ENCODE data around the gene ANKS1B.
"Not testable (repeated sequence)": the region's sequence is repeated elsewhere in the genome, so short reads cannot be mapped to it uniquely, and the experiment has no call there.

ANKS1B gene

DNA sequence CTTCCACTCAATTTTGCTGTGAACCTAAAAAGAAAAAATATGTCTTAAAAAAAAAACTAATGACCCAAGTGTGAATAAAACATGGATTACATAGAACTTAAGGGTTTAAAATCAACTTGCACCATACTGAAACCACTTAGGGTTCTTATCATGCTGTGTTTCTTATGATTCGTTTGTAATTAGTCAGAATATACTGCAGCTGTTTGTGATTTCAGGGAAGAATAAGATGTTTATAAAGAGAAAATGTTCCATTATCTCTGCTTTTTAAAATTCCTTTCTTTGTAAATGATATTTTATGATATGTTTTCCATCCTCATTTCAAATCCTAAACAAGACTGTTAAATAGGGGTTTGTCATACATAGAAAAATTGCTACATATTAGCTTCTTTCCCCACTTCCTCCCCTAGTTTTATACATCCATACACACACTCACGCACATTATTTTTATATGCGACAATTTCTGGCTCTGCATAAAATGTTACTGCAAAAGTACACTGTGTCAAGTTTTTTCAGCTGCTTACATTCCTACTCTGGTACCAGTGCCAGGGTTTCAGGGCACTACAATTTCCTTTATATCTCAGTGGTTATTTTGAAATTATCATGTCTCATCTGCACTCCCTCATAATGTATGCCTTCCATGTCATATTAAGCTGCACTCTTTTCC, 612.3 kb downstream of the ANKS1B start:
- DNase-seq (ENCODE audit: low read depth), result no peak

DNA sequence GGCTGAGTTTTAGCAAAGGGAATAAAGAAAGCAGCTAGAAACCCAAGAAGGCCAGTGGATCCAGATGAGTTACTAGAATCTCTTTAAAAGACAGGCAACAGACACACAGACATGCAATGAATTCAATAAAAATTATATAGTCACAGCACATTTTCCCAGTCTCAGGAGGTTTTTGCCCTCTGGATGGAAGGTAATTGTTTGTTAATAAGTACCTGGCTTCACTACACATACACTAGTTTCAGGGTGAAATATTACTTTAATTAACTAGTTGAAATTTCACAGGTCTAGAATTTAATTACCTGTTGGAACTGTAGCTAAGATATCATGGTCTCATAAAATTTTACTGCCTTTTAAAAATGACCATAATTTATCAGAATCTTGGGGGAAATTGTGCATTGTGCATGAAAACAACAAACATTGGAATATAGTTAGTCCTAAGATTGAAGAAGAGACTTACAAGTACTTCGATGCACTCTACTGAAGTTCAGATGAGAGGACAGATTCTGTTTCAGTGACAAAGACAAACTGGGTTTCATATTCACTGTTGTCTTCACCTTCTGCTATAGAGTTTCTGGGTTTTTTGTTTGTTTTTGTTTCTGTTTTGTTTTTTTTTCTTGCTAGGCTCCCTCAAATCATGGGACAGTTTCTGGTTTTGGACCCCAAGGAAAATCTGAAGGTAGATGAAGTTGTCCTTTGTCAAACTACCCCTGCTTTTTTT, 614.2 kb downstream of the ANKS1B start:
- no peak for DNase-seq (ENCODE audit: low read depth)

DNA sequence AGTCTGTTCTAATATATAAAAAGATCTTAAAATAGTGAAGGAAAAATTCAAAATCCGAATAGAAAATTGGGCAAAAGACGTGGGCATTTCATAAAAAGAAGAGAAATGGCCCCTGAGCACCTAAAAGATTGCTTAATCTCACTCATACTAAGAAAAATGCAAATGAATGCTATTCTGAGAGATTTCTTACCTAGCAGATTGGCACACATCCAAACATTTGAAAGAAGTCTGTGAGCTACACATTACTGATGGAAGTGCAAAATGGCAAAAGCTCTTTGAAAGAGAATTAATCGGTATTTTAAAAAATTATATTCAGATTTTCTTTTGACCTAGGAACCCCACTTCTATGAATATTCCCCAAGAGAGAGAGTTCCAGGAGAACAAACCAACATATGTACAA, 617.6 kb downstream of the ANKS1B start:
- no peak for DNase-seq (ENCODE audit: low read depth)

DNA sequence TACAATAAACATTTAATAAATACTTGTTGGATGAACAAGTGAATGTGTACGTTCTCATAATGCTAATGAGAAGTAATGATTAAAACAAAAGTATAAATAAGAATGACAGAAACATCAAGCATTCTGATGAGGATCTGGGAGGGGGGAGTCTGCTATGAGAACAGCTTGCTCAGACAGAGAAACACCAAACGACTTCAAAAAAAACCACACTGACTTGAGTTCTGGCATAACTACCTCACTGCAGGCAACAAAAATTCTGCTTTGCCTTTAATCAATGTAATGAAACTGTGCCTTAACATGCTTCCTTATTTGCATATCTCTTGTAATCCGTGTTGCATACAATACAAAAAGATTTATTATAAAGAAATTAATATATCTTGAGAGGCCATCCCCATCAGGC, 632.5 kb downstream of the ANKS1B start:
- DNase-seq (ENCODE audit: low read depth), result no peak

DNA sequence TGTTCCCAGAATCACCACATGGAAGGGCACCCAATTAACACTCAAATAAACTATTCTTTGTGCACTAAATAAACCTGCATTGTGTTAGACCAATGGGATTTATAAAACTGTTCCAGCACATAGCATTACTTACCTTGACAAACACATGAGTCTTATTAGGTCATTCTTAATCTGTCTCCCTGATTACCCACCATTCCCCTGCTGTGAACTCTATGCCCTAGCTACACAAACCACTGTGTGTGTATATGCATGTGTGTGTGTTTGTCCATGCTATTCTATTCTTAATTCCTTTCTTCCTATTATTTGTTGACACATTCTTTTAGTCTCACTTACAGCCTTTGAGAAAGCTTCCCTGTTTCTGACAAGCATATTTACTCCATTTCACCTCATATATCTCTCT, 640.8 kb downstream of the ANKS1B start:
- DNase-seq (ENCODE audit: low read depth), result no peak

DNA sequence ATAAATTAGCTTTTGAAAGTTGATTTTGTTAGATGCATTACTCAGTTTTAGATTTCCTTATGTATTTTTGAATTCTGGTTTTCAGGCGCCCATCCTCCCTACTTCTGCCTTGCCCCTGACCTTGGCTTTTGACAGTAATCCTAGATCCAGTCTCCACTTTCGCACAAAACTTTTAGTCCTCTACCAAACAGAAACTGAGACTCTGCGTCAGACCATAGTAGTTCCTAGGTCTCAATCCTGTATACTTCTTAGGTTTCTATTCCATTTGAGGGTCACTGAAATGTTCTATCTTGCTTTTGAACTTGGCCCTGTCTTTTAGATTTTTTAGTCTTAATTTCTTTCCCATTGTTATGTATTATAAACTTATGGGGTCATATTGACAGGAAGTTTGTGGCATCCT, 645.1 kb downstream of the ANKS1B start:
- DNase-seq (ENCODE audit: low read depth), result no peak

DNA sequence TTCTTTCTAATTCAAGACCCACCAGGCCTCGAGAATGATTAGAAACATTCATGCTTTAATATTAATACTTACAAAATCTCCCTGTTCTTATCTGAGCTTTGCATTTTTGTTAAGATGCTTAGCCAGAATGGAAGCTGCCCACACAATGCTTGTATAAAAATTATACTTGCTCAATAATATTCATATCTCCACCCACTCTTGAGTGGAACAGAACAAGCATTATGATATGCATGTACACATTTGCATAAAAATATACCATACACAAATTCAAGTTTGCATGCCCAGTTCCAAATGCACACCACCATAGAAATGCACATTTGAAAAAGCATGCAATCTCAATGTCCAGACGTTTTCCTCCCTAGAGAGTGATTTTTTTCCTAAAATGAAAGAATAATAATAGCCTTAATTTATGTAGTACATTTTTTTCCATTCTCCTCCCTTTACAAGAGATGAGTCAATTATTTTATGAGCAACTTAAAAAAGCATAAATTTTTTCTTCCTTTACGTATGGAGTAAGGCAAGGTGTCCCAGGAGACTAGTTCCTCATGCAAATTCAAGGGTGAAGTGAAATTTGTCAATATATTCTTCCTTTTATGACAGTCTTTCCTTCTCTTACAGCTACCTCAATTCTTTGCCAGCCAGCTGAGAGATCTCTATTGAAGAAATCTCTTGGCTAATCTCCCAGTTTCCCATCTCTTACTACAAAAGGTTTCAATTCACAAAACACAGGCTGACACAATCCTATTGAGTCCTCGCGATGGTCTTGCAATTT, 650.3 kb downstream of the ANKS1B start:
- no peak for DNase-seq (ENCODE audit: low read depth)

DNA sequence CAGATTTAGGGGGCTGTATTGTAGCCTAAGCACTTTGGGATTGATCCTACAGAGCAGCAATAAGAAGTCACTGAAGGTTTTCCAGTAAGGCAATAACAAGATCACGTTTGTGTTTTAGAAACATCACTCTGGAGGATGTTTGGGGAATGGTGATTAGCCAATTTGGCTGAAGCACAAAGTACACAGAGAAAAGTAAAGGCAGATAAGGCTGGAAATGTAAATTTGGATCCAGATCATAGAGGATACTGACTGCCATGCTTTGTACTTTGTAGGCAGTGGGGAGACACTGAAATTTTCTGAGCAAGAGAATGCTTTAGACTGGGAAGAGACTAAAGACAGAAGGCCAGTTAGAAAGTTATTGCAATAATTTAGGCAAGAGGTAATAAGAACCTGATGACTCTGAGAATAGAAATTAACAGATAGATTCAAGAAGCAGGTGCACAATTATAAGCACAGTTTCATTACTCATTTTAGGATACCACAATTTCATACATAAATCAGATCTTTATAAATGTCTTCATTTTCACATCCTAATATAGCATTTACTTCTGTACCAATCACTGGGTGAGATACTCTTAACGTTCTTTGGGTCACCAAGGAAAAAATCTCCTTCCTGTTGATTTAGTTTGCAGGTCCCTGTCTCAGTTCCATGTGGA, 651.7 kb downstream of the ANKS1B start:
- DNase-seq (ENCODE audit: low read depth), result no peak

DNA sequence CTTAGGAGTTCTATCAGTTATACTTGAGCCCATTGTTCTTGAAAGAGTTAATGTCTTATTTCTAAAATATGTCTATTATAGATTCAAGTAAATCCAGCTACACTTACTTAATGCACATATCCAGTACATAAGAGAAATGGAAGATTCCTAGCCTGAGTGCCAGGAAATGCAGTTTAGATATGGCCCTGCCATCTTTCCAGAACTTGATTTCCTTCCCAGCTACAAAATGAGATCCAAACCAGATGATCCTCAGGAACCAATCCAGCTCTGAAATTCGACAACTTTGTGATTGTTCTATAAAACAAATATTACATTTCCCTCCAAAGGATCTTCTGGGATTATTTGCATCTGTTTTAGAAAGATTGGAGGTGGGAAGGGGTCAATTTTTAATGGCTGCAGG, 654.5 kb downstream of the ANKS1B start:
- no peak for DNase-seq (ENCODE audit: low read depth)

DNA sequence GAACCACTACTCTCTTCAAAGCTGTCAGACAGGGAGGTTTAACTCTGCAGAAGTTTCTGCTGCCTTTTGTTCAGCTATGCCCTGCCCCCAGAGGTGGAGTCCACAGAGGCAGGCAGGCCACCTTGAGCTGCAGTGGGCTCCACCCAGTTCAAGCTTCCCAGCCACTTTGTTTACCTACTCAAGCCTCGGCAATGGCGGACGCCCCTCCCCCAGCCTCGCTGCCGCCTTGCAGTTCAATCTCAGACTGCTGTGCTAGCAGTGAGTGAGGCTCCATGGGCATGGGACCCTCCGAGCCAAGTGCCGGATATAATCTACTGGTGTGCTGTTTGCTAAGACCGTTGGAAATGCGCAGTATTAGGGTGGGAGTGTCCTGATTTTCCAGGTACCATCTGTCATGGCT, 663.5 kb downstream of the ANKS1B start:
- not testable (repeated sequence) for DNase-seq (ENCODE audit: low read depth)

DNA sequence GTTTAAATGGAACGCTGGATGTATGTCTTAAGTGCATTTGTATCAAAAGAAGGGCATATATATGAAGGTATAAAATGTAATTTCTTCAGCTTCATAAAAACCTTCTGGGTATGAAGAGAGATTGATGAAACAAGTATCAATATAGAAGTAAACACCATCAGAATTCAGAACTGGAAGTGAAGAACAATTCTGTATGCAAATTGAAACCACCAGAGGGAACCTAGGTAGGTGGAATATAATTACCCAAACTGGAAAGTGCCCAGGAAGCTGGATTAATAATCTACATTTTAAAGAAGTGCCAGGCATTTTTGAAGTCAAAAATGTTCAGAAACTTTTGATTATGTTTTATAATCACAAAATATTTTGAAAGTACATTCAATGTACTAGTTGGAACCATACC, 673.4 kb downstream of the ANKS1B start:
- DNase-seq (ENCODE audit: low read depth), result no peak

DNA sequence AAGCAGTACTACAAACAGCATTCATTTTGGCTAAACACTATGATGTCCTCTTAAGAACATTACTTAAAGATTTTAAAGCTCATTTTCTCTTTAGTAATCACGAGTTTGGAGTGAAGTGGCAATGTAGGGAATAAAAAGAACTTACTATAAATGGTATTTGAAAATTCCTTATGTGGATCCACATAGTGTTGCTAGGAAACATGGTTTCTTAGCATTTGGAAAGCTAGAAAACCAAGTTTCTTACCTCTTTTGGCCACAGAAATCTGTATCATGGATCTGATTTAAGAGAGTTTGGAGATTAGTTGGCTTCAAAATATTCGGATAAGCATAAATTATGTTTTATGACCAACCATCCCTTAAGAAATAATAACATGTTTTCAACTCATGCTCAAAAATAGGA, 674.9 kb downstream of the ANKS1B start:
- DNase-seq (ENCODE audit: low read depth), result no peak

DNA sequence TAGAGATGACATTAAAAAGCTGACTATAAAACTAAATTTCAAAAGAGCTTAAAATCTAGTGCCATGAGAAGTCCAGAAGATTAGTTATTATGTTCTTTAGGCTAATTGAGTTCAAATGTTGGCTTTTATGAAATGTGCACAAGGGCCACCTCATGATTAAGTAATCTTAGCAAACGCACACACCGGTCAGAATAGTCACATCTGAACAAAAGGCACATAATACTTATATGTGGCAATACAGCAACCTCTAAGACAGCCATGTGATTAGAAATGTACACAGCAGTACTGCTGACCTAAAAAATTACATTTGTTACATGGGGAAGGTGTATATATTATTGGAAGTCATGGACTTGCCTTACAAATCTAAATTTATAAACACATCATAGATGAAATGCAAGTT, 681.9 kb downstream of the ANKS1B start:
- no peak for DNase-seq (ENCODE audit: low read depth)

DNA sequence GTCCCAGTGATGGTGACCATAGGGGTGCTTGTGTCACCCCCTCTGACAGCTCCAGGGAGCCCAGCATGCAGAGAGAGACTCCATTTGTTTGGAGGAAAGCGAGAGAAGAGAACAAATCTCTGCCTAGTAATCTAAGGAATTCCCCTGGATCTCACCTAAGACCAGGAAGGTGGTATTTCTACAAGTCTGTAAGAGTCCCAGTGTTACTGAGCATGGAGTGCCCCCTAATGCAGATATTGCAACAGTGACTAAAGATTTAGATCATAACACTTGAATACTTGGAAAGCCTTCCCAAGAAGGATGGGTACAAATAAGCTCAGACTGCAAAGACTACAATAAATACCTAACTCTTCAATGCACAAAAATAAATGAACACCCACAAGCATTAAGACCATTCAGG, 697.6 kb downstream of the ANKS1B start:
- DNase-seq (ENCODE audit: low read depth), result no peak

DNA sequence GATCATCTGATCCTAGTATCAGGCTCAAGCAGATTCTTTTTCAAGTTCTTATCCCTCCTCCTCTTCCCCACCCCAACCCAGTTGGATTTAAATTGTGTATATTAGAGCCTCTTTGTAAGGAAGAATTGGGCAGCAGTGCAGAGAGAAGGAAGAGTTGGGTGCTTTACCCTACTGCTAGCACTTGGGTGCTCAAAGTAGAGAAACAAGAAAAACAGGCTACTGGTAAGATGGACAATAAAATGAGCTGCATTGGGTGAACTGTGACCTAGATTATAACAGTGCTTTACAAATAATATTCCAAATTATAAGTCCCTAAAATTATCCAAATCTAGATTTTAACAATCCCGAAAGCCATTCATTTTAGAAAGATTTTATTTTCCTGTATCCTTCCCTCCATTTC, 700.6 kb downstream of the ANKS1B start:
- DNase-seq (ENCODE audit: low read depth), result no peak

DNA sequence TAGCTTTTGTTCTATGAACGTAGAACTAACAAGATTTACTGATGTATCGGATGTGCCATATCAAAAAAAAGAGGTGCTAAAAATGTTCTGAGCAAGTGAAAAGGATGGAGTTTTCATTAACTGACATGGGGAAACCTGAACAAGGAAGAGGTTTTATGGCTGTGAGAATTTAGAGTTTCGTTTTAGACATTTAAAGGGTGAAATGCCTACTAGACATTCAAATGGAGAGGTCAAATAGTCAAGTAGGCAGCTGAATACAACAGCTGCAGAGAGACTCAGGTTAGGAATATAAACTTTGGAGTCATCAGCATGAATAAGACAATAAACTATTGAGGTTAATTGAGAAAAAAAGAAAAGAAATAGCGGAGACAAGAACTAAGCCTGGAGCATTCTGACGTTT, 702.1 kb downstream of the ANKS1B start:
- DNase-seq (ENCODE audit: low read depth), result no peak

DNA sequence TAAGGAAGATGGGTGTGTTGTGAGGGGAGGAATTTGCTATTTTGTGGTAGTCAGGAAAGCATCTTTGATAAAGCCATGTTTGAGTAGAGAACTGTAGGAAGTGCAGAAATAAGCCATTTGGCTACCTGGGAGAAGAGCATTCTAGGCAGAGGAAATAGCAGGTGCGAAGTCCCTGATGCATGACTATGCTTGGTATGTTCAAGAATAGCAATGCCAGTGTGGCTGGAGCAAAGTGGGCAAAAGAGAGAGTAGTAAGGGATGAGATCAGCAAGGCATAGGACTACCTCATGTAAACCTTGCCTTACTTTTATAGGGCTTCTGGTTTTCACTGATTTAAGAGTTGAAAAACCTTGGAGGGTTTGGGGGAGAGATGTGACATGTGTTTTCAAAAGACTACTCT, 702.6 kb downstream of the ANKS1B start:
- DNase-seq (ENCODE audit: low read depth), result no peak

DNA sequence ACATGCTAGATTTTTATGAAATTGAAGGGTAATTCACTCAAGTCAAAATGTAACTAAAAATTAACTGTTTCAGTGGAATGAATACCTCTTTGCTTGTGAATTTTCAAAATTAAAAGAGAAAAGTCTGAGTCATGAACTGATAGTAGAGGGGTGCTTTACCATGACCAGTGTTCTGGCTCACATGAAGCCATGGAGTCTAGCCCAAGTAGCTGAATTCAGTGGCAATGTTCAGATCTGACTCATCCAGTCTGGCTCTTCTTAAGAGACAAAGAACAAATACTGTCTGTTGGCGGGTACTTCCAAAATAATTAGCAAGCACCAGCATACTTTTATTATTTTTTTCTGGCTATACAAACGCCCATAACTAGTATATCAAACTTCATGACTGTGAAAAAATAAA, 703.5 kb downstream of the ANKS1B start:
- no peak for DNase-seq (ENCODE audit: low read depth)

DNA sequence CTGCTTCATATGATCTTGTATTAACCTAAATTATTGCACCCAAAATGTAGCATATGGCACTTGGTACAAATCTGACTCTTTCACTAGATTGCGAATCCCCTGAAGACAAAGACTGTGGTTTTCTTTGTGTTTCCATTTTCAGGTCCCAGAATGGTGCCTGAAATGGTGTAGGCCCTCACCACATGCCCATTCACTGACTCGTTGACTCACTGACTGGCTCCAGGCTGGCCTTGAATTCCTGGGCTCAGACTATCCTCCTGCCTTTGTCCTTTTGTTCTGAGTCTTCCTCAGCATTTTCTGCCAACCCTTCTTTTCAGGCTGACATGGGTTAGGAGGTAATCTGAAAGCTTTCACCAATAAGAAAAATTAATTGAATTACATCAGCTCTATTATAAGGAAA, 705.8 kb downstream of the ANKS1B start:
- no peak for DNase-seq (ENCODE audit: low read depth)

DNA sequence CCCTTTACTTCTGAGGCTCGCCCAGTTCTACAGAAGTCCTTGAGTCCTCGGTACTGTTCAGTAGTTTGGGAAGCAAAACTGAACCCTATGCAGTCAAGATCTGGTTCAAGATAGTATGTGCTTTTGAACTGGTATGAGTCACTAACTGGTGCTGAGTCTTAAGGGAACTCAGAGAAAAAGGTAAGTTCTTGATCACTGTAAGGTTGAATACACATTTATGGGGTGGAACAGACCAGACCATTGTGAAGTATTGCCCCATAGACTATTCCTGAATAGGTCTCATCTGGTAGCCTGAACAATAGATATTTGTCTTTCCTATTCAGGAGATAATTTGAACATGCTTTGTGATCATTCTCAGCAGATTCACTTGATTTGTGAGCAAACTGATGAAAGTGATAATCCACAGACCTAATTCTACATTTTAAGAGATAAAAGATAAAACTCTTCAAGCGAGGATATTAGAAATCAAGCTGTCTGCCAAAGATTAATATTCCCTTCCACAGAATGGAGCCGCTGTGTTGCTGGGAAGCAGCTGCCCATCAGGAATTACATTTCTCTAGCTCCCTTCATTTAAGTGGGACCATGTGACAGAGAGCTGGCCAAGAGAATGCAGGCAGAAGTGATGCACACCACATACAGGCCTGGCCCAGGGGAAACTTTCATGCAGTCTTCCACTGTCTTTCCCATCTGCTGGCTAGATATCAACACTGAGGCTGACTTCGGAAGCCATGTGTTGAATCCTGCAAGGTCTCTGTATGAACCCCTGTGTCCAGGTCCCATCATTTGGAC, 707.0 kb downstream of the ANKS1B start:
- DNase-seq (ENCODE audit: low read depth), result no peak

DNA sequence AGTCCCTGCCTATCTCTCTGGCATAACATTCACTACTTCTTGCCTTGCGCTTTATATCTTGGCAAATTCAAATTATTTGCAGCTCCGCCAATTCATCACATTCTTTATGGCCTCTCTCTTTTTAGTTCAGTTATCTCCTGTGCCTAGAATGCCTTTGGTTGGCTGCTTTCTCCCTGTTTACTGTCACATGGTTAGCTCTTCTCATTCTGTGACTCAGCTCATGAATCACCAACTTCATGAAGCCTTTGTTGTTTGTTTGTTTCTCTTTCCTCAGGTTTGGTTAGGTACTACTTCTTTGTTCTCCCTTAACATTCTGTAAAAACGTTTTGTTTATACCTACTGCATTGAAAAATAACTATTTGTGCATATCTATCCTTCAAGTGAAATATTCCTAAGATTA, 713.7 kb downstream of the ANKS1B start:
- DNase-seq (ENCODE audit: low read depth), result no peak

DNA sequence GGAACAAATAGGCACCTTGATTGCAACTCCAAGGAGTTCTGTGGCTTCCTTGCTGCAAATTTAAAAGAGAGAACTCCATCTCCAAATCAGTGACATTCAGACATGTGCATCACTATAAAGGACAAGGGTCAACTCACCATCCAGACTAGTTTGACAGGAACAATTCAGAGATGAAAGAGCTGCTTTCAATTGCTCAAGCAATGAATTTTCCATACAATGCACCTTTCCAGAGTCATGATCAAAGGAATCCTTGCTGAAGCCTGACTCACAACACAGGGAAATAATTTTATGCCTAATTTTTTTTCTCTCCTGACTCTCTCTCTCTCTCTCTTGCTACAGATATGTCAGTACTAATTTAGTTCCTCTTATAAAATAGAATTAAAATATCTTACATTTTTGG, 717.7 kb downstream of the ANKS1B start:
- no peak for DNase-seq (ENCODE audit: low read depth)

All from stimulated activated CD8-positive, alpha-beta memory T cell treated with anti-CD3 and anti-CD28 coated beads, Interleukin-15, amount 100 ng/mL, for 24 hours (primary cell).